ENCODE measurements around the gene SORCS2.

The SORCS2 gene

DNA sequence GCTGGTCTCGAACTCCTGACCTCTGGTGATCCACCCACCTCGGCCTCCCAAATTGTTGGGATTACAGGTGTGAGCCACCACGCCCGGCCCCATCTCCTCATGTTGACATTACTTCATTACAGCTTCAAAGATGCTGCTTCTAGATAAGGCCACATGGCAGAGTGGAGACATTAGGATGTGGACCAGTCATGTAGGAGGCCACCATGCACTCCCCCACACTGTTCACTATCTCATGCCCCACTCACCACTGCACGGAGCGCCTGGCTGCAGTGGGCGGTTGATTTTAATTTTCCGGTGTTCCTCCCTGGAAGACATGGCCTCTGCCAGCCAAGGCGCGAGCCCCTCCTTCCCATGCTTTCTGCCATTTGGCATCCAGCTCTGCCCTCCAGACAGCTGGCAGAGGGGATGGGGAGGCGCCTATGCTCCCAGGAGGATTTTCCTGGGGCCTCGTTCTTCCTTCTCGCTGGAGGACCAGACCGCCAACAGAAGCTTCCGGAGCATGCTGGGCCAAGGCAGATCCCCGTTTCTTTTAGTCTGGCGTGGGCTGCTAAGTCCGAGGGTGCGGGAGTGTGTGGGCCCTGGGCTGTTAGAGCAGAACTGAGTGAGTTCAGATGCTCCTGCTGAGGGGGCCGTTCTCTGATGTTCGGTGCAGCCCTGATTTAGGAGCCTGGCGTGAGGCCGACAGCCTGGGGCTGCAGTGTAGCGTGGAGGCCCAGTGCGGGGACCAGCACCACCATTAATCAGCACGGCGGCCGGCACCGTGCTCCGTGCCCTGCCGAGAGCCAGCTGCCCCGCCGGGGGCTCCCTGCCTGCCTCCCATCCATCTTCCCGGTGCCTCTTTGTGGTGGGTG, 93.1 kb downstream of the SORCS2 start:
- DNase-seq (ENCODE audit: low read depth in 1 of 2, low spot score in 1 of 2) = no peak

DNA sequence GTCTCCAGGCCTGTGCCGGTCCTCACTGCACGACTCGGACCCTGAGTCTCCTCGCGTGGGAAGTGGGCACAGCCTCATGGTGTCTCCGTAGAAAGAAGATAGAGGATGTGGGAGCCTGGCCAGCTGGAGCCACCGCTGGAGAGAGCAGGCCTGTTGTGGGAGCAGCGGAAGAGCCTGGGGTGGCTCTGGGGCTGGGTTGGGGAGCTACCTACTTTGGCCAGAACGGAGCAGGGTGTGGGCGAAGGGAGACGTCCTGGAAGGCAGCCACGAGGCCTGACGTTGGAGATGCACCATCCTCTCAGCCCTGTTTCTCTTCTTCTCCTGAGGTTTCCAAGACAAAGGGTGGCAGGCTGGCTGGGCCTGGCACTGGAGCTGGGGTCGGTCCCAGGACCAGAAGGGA, 93.8 kb downstream of the SORCS2 start:
- no peak for DNase-seq (ENCODE audit: low read depth in 1 of 2, low spot score in 1 of 2)

DNA sequence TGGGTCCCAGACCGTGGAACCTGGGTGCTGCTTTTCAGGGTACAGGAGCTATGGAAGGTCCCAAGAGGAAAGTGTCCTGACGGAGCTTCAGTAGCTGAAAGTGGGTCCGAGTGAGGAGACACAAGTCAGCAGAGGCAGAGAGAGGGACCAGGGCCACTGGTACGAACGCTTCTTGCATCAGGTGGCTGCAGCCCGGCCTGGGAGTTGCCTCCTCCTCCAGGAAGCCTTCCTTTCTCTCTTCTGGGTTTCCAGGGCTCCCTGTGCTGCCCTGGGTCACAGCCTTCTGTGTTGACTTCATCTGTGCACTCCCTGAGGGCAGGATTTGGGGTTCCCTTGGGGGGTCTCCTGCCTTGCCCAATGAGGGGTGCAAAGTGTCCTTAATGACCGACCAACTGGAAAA, 94.5 kb downstream of the SORCS2 start:
- no peak for DNase-seq (ENCODE audit: low read depth in 1 of 2, low spot score in 1 of 2)

DNA sequence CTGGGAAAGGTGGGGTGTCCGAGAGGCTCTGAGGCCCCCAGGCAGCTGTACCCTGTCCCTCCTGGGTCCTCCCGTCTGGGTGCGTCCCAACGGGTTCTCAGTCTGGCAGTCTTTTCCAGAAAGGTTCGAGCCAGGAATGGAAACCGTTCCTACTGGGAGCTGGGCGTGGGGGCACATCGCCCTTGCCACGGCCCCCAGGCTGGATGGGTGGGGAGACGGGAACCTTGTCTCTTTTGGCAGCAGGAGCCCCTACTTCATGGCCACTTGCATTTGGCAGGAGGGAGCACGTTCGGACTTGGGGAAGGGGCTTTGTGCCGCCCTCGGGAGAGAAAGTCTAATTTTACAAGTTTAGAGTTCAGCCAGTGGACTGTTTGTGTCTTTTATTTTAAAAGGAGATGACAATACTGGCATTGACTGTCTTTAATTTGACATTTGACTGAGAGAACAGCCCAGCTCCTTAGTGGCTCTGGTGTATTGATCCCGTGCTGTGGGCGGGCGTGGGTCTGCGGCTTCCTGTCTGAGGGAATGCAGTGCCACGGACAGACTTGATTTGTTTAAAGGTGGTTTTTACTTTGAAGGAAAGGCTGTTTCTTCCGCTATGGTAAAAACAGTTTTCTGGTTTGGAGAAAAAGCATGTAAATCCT, 95.1 kb downstream of the SORCS2 start:
- no peak for DNase-seq (ENCODE audit: low read depth in 1 of 2, low spot score in 1 of 2)

DNA sequence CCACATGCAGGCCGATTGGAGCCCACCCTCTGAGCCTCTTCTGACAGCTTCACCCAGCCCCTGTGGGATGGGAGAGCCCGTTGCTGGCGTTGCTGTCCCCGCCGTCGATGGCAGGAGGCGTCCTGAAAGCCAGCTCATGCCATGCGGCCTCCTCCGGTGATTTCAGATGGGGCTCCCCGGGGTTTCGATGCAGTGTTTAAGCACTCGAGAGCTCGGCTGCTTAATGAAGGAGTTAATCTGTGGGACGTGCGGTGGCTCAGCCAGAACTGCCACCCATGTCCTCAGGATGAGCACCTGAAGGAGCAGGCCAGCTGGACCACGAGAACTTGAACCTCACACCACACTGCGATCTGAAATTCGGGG, 95.6 kb downstream of the SORCS2 start:
- no peak for DNase-seq (ENCODE audit: low read depth in 1 of 2, low spot score in 1 of 2)

DNA sequence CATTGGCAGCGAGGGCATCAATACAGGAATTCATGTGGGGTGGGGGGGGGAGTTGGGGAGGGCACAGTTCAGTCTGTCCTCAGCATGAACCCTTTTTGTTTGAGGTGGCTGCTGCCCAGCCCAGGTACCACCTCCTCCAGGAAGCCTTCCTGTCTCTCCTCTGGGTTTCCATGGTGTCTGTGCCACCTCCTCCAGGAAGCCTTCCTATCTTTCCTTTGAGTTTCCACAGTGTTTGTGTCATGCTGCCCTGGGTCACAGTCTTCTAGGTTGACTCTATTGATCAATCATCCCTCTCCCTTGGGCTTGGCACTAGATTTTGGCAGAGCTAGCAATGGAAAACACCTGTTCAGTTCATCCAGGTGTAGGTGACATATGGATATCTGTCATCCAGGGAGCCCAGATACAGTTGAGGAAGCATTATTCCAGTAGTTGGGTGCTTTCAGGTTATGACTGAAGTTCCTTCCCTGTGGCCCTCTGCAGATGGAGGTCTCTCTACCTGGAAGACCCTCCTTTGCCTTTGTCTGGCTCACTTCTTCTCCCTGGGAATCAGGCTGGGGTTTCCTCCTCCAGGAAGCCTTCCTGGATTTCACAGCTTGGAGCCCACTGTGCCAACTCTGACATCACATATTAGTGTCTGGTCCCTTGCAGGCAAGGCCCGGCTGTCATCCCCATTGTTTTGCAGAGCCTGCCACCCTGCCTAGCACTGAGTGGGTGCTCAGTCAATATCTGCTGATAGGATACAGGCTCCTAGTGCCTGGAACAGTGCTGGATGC, 96.6 kb downstream of the SORCS2 start:
- no peak for DNase-seq (ENCODE audit: low read depth in 1 of 2, low spot score in 1 of 2)

DNA sequence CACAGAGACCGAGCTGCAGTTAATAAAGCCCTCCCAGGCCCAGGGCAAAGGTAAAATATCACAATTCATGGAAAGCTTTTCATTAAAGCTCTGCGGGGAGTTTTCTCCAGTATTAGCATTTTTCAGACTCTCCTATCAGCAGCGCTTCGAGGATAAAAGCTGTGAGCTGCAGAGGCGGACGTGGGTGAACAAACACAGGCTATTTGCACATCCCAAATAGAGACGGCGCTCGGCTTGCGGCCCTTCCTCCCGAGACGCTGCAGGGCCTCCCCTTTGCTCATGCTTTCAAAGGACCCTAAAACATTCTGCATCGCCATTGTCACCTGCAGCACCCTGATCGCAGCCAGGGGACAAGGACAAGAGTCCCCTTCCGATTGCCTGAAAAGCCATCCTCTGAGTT, 97.3 kb downstream of the SORCS2 start:
- no peak for DNase-seq (ENCODE audit: low read depth in 1 of 2, low spot score in 1 of 2)

DNA sequence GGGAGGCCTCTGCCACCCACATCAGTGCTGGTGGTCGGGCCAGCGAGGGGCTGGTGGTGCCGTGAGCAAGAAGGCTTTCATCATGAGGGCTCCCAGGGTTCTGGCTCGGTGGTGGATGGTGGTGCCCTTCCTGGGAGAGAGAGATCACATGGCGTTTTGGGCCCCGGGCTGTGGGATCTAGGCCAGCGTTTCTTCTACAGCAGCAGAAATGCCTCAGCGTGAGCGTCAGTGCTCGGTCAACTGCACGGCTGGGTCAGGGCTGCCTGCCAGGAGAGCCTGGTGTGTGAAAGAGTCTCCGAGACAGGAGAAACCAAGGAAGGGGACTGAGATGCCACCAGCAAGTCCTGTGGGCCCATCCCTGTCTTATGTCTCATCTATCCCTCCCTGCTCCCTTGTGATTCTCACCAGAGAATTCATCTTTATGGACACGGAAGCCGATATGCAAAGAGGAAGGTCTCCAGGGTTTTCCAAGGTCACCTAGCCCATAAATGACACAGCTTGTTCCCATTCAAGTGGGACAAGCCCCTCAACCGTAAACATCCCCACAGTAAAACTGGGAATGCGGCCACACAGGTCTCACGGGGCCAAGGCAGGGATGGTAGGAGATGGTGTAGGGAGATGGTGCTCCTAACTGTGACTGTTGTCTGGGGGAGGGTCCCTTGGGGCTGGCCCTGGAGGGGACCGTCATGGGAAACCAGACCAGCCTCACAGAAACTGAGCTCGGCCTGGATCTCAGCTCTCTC, 99.2 kb downstream of the SORCS2 start:
- DNase-seq (ENCODE audit: low read depth in 1 of 2, low spot score in 1 of 2) = no peak

DNA sequence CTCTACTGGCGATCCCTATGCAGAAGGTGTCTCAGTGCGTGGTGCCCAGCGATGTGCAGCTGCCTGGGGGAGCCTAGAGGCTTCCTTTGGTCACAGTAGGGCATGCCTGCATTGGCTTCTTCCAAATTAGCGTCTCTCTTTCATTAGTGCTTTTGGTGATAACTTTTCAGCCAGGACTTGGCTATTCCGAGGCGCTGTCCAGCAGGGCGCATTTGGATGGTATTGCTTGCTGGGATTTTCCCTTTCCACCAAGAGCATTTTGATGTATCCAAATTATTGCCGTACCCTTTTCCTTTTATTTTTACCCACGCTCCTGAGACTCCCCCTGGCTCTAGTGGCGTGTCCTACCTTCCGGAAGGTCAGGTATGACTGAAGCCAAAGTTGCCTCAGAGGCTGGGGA, 101.4 kb downstream of the SORCS2 start:
- no peak for DNase-seq (ENCODE audit: low read depth in 1 of 2, low spot score in 1 of 2)

DNA sequence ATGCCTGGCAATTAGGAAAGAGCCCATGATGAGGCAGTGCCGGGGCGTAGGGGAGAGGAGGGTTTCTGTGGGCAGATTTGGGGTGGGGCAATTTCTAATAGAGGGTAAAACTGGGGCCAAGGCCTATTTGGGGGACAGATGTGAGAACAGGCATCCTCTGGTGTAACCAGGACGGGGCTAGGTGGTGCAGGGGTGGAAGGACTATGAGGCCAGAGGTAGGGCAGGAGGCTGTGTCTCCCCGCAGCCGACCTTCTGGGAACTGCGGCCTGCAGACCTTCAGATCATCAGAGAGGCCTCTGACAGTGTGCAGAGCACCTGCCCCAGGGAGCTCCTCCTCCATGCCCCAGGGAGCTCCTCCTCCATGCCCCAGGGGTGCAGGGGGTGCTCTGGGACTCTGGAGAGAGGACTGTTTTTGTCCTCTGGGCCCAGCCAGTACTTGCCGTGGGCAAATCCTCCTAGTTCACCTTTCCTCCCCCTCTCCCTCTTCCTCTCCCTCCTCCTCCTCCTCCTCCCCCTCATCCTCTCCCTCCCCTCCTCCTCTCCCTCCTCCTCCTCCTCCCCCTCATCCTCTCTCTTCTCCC, 101.9 kb downstream of the SORCS2 start:
- DNase-seq (ENCODE audit: low read depth in 1 of 2, low spot score in 1 of 2) = no peak

DNA sequence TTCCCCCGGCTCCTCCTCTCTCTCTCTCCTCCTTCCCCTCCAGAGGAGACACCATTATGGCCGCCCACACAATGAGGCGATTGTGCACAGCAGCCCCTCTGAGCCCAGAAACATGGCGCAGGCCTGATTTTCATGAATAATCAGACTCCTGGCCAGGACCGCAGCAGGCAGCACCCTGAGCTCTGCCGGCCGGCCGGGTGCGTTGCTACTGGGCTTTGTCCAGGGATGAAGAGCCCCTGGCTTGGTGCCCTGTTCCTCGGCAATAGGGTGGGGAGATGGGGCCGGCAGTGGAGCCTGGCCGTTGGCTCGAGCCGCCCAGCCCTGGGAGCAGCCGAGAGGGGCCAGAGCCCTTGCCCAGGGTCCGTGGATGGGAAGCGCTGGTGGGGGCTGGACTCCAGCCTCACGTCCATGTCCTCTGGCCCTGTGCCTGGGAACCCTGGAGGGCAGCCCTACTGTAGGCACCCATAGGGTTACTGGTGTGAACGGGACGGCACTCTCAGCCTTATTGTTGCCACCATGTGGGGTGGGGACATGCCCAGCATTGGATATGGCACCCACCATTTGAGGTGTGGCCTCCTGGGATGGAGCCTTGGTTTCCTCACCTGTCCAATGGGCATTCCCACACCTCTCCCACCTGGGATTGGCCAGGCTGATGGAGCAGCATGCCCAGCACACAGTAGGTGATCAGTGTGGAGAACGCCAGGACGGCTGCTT, 103.0 kb downstream of the SORCS2 start:
- DNase-seq (ENCODE audit: low read depth in 1 of 2, low spot score in 1 of 2) = no peak

DNA sequence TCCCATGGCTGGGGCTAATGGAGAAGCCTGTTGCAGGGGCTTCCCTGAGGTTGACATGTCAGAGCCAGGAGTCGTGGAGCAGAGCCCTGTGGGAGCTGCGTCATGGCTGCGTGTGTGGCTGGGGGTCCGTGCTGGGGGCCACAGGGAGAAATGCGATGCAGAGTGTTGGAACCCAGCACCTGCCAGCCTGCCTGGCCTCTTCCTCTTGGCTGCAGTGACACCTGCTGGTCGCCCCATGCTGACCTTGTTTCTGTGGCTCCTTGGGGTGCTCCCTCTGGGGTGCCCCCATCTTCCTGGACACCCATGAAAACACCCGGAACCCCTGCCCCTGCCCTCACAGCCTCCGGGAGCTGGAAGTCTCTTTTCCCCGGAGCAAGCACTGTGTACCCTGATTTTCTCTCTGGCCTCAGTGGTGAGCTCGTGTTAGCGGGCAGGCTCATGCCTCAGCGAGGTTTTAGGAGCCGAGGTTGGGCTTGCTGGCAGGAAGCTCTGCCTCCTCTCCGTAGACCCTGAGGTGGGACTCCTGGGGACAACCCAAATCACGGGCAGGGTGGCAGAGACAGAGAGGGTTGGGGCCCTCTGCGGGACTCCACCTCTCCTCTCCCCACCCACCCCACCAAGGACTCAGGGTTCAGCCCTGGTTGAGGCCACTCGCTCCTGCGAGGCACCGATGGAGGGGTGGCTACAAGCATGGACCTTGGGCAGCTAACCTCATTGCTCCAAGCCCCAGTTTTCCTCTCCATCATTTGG, 103.7 kb downstream of the SORCS2 start:
- no peak for DNase-seq (ENCODE audit: low read depth in 1 of 2, low spot score in 1 of 2)

DNA sequence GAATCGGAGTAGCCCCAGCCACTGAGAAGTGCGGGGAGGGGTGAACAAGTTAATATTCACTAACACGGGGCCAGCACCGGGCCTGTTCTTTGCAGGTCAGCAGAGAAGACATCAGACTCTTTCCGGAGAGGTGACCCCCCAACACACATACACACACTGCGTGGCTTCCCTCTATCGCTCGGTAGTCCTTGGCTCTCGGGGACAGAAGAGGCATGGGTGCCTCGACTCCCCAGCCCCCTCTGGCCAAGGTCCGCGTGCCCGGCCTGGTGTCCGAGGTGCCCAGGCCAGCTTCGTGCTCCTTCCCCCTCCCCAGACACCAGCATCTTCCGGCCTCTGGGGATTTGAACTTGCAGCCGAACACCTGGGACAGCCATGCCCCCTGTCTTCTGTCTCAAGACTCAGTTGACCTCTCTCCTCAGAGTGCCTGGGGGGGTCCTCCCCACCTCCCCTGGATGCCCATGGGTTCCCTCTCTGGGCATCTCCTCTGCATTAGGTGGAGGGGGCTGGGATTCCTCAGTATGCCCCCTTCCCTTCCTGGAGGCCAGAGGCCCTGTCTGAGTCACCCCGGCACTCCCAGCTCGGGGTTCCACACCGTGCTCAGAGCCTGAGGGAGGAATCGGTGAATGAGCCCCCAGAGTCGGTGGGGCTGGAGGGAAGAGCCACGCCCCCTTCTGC, 104.5 kb downstream of the SORCS2 start:
- no peak for DNase-seq (ENCODE audit: low read depth in 1 of 2, low spot score in 1 of 2)

DNA sequence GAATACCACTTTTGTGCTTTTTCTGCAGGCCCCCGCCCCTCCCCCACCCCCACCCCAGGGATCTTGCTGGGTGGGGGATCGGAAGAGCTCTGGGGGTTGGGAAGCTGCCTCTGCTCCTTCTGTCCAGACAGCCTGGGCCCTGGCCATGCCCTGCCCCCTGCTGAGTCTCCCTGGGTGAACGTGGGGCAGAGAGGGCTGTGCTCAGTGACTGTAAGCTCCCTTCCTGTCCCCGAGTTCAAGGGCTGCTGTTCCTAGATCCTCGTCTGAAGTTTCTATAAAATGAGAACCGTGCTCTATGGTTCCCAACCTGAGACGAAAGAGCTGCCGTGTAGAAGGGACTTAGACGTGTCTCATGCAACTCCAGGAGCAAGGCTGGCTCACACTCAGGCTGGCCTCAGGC, 105.0 kb downstream of the SORCS2 start:
- DNase-seq (ENCODE audit: low read depth in 1 of 2, low spot score in 1 of 2) = no peak

DNA sequence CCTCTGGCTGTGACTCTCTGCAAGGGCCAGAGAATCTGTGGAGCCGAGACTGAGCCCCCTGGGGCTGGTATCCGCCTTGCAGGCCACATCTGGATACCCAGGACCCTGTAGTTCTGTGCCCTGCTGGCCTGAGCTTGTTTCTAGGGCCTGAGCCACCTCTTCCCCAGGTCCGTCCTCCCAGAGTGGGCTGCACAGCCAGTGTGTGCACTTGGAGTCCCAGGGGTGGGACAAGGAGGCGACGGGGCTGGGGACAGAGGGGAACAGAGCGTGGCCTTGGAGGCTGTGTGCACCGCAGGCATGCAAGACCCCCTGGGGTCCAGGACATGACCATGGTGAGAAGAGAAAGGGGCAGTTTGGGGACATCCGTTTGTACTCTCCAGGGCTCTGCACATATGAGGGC, 105.5 kb downstream of the SORCS2 start:
- DNase-seq (ENCODE audit: low read depth in 1 of 2, low spot score in 1 of 2) = no peak

DNA sequence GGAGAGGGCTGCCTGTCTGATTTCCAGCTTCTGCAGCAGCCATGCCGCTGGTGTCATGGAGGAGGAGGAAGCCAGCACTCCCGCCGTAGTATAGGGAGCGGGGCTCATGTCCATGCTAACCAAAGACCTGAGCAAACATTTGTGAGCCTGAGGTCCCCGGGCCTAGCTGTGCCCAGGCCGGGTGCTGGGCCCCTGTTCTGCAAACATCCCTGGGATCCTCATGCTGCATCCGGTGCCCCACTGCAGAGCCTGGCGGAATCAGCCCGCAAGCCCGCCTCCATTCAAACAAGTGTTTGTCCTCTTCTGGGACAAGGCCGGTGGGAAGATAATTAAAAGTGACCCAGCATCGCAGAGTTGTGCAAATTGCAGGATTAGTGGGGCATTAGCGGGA, 106.3 kb downstream of the SORCS2 start:
- DNase-seq (ENCODE audit: low read depth in 1 of 2, low spot score in 1 of 2) = no peak

DNA sequence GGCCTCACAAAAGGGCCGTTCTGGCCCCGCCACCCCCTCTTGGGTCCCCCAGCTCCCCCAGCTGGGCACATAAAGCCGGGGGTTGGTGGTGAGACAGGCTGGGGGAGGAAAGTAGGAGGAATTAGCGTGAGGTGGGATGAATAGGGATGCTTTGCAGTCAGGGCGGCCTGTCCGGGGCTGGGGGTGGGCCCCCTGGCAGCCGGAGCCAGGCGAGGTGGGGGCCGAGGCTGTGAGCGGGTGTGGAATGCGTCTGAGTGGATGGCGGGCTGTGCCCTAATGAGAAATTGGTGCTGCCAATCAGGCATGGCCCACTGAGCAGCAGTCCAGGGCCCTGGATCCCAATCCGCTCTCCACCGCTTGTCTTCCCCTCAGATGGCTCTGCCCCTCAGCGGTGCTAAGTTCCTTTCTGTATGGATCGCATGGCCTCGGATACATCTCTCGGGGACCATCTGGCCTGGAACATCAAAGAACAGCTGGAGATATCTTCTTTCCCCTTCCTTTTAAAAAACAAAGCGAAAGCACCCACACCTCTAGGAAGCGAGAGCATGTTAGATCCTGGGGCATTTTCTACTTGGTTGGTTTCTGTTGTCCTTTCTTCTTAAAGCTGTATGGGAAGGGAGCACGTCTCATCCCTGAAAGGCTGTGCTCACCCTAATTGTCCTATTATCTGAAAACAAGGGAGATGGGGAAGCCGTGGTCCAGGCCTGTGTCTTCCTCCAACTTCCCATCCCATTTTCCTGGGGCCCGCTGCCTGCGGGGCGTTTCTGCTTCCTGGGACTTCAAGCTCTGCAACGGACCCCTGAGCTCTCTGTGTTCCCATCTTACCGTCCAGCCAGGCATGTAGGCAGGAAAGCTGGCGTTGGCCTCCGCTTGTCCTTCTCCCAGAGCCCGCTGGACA, 106.9 kb downstream of the SORCS2 start:
- no peak for DNase-seq (ENCODE audit: low read depth in 1 of 2, low spot score in 1 of 2)

All from stimulated activated CD4-positive, alpha-beta T cell treated with anti-CD3 and anti-CD28 coated beads, Interleukin-15, amount 100 ng/mL, for 1 hour (primary cell).